IPS DF 19.7 (cell line): ENCODE results near the gene PCDH19.
"Not testable (repeated sequence)": the region's sequence is repeated elsewhere in the genome, so short reads cannot be mapped to it uniquely, and the experiment has no call there.

Experiments
- DNase-seq: peaks from one replicate; pipeline ENCODE4 v3.0.0-alpha.2; 2013; ENCODE audit warnings: low read depth, low spot score

PCDH19 gene

GRCh38 chrX:100409610-100410590 is at the start of gene PCDH19:
Gene PCDH19 (minus strand): TSS chrX:100410273. CDS start chrX:100408597, 1,676 bp downstream.
- no peak for DNase-seq

GRCh38 chrX:100449696-100450608 is 39.9 kb upstream of the PCDH19 start:
- DNase-seq: no peak

- no peak for DNase-seq
Measured at GRCh38 chrX:100447655-100448397, 37.8 kb upstream of the PCDH19 start.

GRCh38 chrX:100445593-100445992 is 35.5 kb upstream of the PCDH19 start:
- no peak for DNase-seq

- not testable (repeated sequence) for DNase-seq
Measured at GRCh38 chrX:100441321-100441720, 31.2 kb upstream of the PCDH19 start.

GRCh38 chrX:100440006-100440405 is 29.9 kb upstream of the PCDH19 start:
- DNase-seq: no peak

GRCh38 chrX:100435726-100436125 is 25.7 kb upstream of the PCDH19 start:
- no peak for DNase-seq

GRCh38 chrX:100424012-100424411 is 13.9 kb upstream of the PCDH19 start:
- DNase-seq: no peak

GRCh38 chrX:100418556-100418955 is 8.5 kb upstream of the PCDH19 start:
- DNase-seq: no peak

- no peak for DNase-seq
Measured at GRCh38 chrX:100417681-100418080, 7.6 kb upstream of the PCDH19 start.

GRCh38 chrX:100413229-100413628 is 3.2 kb upstream of the PCDH19 start:
- no peak for DNase-seq

- no peak for DNase-seq
Measured at GRCh38 chrX:100411802-100412715, 2.0 kb upstream of the PCDH19 start.

- DNase-seq: no peak
Measured at GRCh38 chrX:100410901-100411801, 1.1 kb upstream of the PCDH19 start.

GRCh38 chrX:100408713-100409609 is 1.1 kb downstream of the PCDH19 start:
- DNase-seq: no peak

- no peak for DNase-seq
Measured at GRCh38 chrX:100407784-100408712, 2.0 kb downstream of the PCDH19 start.

- DNase-seq: no peak
Measured at GRCh38 chrX:100407147-100407783, 2.8 kb downstream of the PCDH19 start.

GRCh38 chrX:100405424-100405823 is 4.6 kb downstream of the PCDH19 start:
- DNase-seq: no peak
